HepG2 (cell line): ENCODE data around the gene GCNT2.

Experiments used
- EP300 ChIP-seq, 3 experiments: sonication (generic) in 1 of 3; formaldehyde crosslinking in 1 of 3; IDR thresholded peaks; 2 replicates each; pipeline versions ENCODE4 v1.5.1 to v1.6.1; 2011 to 2020; ENCODE audit warnings: low read depth in 2 of 3, low read length in 2 of 3, borderline replicate concordance in 1 of 3, improper control_type of control experiment in 1 of 3, mild to moderate bottlenecking in 1 of 3, missing genetic modification reagents in 1 of 3, moderate library complexity in 1 of 3
- EZH2 ChIP-seq: conservative IDR thresholded peaks from 2 replicates; pipeline ENCODE4 v1.6.1; 2012; ENCODE audit warnings: mild to moderate bottlenecking, low read depth, low read length, moderate library complexity
- KIAA2018 ChIP-seq: sonication (generic); formaldehyde crosslinking; IDR thresholded peaks from 2 replicates; pipeline ENCODE4 v1.5.0; 2020; ENCODE audit warnings: mild to moderate bottlenecking, missing genetic modification reagents, borderline replicate concordance
- PAX8 ChIP-seq: sonication (generic); formaldehyde crosslinking; IDR thresholded peaks from 2 replicates; pipeline ENCODE4 v1.8.0; 2022; ENCODE audit warnings: mild to moderate bottlenecking, missing genetic modification reagents, borderline replicate concordance
- RBM39 ChIP-seq: fragments of 200-400 bp; formaldehyde crosslinking; IDR thresholded peaks from one replicate; pipeline ENCODE4 v1.6.1; 2018; ENCODE audit warnings: antibody characterized with exemption, mild to moderate bottlenecking, low read depth, low read length; ENCODE audit not compliant: poor library complexity, severe bottlenecking
- SALL2 ChIP-seq: sonication (generic); formaldehyde crosslinking; IDR thresholded peaks from 2 replicates; pipeline ENCODE4 v1.8.1; 2023; ENCODE audit warnings: mild to moderate bottlenecking, missing genetic modification reagents, inconsistent platforms
- ZNF232 ChIP-seq: sonication (generic); formaldehyde crosslinking; IDR thresholded peaks from 2 replicates; pipeline ENCODE4 v1.4.0; 2020; ENCODE audit warnings: missing genetic modification reagents, borderline replicate concordance
- ZNF780A ChIP-seq: sonication (generic); formaldehyde crosslinking; IDR thresholded peaks from 2 replicates; pipeline ENCODE4 v1.8.0; 2022; ENCODE audit warnings: mild to moderate bottlenecking, missing genetic modification reagents, moderate library complexity
- TF ChIP-seq, protein P1 (sequence below): sonication (generic); formaldehyde crosslinking; IDR thresholded peaks from 2 replicates; pipeline ENCODE4 v1.5.0; 2020; ENCODE audit warnings: mild to moderate bottlenecking, missing genetic modification reagents, moderate library complexity

DNA sequence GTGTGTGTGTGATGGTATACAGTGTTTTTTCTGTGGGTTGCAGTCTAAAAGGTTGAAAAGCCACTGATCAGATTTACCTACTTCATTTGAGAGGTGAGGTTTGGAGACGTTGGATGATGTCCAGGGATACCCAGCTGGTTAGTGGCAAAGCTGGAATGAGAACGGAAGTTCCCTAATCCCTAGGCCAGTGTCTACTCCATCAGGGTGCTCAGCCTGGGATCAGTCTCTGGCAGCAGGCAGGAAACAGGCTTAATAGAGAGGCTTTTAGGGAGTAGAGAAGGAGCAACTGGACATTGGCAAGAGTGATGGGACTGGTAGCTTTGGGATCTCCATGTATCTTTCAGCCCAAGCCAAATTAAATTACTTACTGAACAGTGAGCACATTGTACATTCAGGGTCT, 92.6 kb downstream of the GCNT2 start:
- TF ChIP-seq, protein P1, sequence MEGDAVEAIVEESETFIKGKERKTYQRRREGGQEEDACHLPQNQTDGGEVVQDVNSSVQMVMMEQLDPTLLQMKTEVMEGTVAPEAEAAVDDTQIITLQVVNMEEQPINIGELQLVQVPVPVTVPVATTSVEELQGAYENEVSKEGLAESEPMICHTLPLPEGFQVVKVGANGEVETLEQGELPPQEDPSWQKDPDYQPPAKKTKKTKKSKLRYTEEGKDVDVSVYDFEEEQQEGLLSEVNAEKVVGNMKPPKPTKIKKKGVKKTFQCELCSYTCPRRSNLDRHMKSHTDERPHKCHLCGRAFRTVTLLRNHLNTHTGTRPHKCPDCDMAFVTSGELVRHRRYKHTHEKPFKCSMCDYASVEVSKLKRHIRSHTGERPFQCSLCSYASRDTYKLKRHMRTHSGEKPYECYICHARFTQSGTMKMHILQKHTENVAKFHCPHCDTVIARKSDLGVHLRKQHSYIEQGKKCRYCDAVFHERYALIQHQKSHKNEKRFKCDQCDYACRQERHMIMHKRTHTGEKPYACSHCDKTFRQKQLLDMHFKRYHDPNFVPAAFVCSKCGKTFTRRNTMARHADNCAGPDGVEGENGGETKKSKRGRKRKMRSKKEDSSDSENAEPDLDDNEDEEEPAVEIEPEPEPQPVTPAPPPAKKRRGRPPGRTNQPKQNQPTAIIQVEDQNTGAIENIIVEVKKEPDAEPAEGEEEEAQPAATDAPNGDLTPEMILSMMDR, result no peak
- TF ChIP-seq ZNF780A (CRISPR knock-in tag) (no peak), SALL2 (CRISPR knock-in tag) (no peak), KIAA2018 (CRISPR knock-in tag) (no peak), PAX8 (CRISPR knock-in tag) (no peak), EZH2 (no peak), EP300 (IDR thresholded peaks at IDR 0.05; ENCODE audit: low read depth in 2 of 2, low read length in 2 of 2) (no peak), EP300 (CRISPR knock-in tag; IDR thresholded peaks at IDR 0.05; ENCODE audit: borderline replicate concordance) (no peak), RBM39 (no peak), ZNF232 (no peak)
